Smooth muscle cell (in vitro differentiated cells): ENCODE results near the gene MYCBPAP. TPM values are rescaled to one million over a fixed set of nuclear protein-coding genes. Genes with fewer than 3 reads are reported as not detected.

Source experiments
- DNase-seq: peaks from one replicate; lab custom pipeline; 2025; ENCODE audit not compliant: unreplicated experiment; lab: John Stamatoyannopoulos, UW
- H2AFZ ChIP-seq: fragments of 200-600 bp; sonication (generic); 2 replicates; pipeline ENCODE4 v1.6.0; 2016; ENCODE audit warnings: antibody characterized with exemption, low read depth, mild to moderate bottlenecking
- H3F3A ChIP-seq: fragments of 200-600 bp; sonication (generic); 2 replicates; pipeline ENCODE4 v1.6.0; 2017; ENCODE audit warnings: antibody characterized with exemption, low read depth
- H3K27ac ChIP-seq: fragments of 200-600 bp; sonication (generic); 2 replicates; pipeline ENCODE4 v1.5.1; 2016; ENCODE audit warnings: low read depth, mild to moderate bottlenecking
- H3K27me3 ChIP-seq: fragments of 200-600 bp; sonication (generic); 2 replicates; pipeline ENCODE4 v1.6.1; 2016; ENCODE audit warnings: low read depth, mild to moderate bottlenecking
- H3K36me3 ChIP-seq: fragments of 200-600 bp; sonication (generic); 2 replicates; pipeline ENCODE4 v1.5.1; 2016; ENCODE audit warnings: low read depth
- H3K4me1 ChIP-seq: fragments of 200-600 bp; sonication (generic); 2 replicates; pipeline ENCODE4 v1.5.1; 2016; ENCODE audit warnings: low read depth
- H3K4me2 ChIP-seq: fragments of 200-600 bp; sonication (generic); 2 replicates; pipeline ENCODE4 v1.6.0; 2016; ENCODE audit warnings: mild to moderate bottlenecking
- H3K4me3 ChIP-seq: fragments of 200-600 bp; sonication (generic); 2 replicates; pipeline ENCODE4 v1.5.1; 2016; ENCODE audit warnings: mild to moderate bottlenecking
- H3K79me2 ChIP-seq: fragments of 200-600 bp; sonication (generic); 2 replicates; pipeline ENCODE4 v1.6.0; 2016; ENCODE audit warnings: low read depth, mild to moderate bottlenecking
- H3K9ac ChIP-seq: fragments of 200-600 bp; sonication (generic); 2 replicates; pipeline ENCODE4 v1.6.0; 2016; ENCODE audit warnings: low read depth
- H3K9me3 ChIP-seq: fragments of 200-600 bp; sonication (generic); replicated peaks from 2 replicates; pipeline ENCODE4 v1.5.1; 2016; ENCODE audit warnings: low read depth
- H4K20me1 ChIP-seq: fragments of 200-600 bp; sonication (generic); 2 replicates; pipeline ENCODE4 v1.6.0; 2016; ENCODE audit warnings: low read depth
- WGBS: methylation state at CpG from one replicate; pipeline ENCODE4 v1.1.7; 2016; ENCODE audit warnings: low lambda C conversion rate; 5-methylcytosine and 5-hydroxymethylcytosine counted together
- polyA plus RNA-seq: library from polyadenylated mRNA; unstranded; fragments of >200 nt; fragmentation: Nextera tagmentation; extraction: Ambion mirVana; gene quantifications from 2 replicates; pipeline ENCODE4 v1.2.1, GENCODE V29; 2016
- total RNA-seq: library from RNA; depleted of rRNA; stranded (reverse); fragments of >200 nt; gene quantifications from 2 replicates; pipeline ENCODE4 v1.2.3, GENCODE V29; 2014
- TF ChIP-seq, protein P1 (sequence below): fragments of 200-600 bp; sonication (generic); IDR thresholded peaks from 2 replicates; pipeline ENCODE4 v1.5.1; 2017; ENCODE audit warnings: borderline replicate concordance, mild to moderate bottlenecking, antibody characterized with exemption; ENCODE audit not compliant: insufficient read depth, poor library complexity, severe bottlenecking

Gene MYCBPAP
- total and polyA plus RNA-seq, 2 experiments from 2014 or later = 0.90 to 0.97 TPM

DNA sequence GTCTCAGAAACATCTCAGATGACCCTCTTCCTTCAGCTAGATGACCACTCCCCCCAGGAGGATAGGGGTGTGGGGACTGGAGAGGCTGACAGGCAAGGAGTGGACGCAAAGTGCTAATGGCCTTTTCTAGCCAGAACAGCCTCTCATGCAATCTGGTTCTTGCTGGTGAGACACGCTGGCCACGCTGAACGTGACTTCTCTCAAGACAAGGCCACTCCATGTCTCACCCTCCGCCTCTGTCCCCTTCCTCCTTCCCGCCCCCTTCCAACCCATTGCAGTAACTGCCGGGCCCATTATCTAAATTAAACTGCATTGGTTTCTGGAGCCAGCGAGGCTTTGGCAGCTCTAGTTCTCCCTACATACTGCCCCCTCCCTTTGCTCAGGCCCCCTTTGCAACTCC lies 61.8 kb downstream of the MYCBPAP start:
- Histone ChIP-seq H3F3A (no peaks in the 10 kb centered on the region), H3K27ac (no peak overlapping the region), H2AFZ (no peak overlapping the region), H3K9ac (no peak overlapping the region), H3K4me3 (no peak overlapping the region), H3K79me2 (no peaks in the 10 kb centered on the region), H4K20me1 (no peaks in the 10 kb centered on the region), H3K4me1 (peaks cover 6% of the 10 kb centered on the region), H3K4me2 (no peak overlapping the region), H3K27me3 (peaks cover 9% of the 10 kb centered on the region), H3K36me3 (no peaks in the 10 kb centered on the region), H3K9me3 (no peaks in the 10 kb centered on the region)
- no peak for DNase-seq
- TF ChIP-seq, protein P1, sequence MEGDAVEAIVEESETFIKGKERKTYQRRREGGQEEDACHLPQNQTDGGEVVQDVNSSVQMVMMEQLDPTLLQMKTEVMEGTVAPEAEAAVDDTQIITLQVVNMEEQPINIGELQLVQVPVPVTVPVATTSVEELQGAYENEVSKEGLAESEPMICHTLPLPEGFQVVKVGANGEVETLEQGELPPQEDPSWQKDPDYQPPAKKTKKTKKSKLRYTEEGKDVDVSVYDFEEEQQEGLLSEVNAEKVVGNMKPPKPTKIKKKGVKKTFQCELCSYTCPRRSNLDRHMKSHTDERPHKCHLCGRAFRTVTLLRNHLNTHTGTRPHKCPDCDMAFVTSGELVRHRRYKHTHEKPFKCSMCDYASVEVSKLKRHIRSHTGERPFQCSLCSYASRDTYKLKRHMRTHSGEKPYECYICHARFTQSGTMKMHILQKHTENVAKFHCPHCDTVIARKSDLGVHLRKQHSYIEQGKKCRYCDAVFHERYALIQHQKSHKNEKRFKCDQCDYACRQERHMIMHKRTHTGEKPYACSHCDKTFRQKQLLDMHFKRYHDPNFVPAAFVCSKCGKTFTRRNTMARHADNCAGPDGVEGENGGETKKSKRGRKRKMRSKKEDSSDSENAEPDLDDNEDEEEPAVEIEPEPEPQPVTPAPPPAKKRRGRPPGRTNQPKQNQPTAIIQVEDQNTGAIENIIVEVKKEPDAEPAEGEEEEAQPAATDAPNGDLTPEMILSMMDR = no peak
- 71% methylated on average over 8 of the region's 8 CpGs for WGBS

DNA sequence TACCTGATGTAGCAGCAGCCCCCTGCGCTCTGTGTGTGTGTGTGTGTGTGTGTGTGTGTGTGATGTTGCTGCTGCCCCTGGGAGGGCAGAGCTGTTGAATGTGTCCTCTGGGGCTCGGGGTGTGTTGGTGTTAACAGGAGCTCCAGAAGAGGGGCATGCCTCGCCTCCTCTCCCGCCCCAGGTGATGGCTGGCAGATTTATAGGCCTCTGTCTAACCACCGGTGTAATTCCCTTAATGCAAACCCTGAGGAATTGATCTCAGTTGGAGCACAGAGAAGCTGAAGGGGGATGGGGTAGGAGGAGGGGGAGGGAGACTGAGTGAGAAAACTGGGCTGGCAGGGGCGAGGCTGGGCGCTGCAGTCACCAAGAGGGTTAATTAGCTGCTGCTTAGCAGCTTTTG lies 62.3 kb downstream of the MYCBPAP start:
- no peaks in the 10 kb centered on the region for H4K20me1 ChIP-seq
- no peak overlapping the region for H3K4me2 ChIP-seq
- TF ChIP-seq, protein P1 = no peak
- no peak overlapping the region for H2AFZ ChIP-seq
- H3F3A ChIP-seq = no peaks in the 10 kb centered on the region
- peaks cover 9% of the 10 kb centered on the region for H3K27me3 ChIP-seq
- no peaks in the 10 kb centered on the region for H3K79me2 ChIP-seq
- no peaks in the 10 kb centered on the region for H3K9me3 ChIP-seq
- H3K4me1 ChIP-seq = peaks cover 1% of the 10 kb centered on the region
- no peak overlapping the region for H3K9ac ChIP-seq
- H3K36me3 ChIP-seq = no peaks in the 10 kb centered on the region
- H3K4me3 ChIP-seq = no peak overlapping the region
- no peak for DNase-seq
- 78% methylated on average over 7 of the region's 7 CpGs for WGBS
- no peak overlapping the region for H3K27ac ChIP-seq

DNA sequence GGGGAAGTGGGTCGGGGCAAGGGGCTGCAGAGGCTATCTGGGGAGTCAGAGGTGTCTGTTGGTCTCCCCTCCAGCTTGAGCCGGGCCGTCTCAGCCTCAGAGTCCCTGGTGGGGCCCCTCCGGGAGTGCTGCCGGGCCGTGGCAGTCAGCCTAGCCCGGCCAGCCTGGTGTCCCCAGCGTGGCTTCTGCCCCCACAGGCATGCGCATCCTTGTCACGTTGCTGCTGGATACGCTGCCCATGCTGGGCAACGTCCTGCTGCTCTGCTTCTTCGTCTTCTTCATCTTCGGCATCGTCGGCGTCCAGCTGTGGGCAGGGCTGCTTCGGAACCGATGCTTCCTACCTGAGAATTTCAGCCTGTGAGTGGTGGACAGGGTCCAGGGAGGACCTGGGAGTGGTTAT lies 63.4 kb downstream of the MYCBPAP start:
- TF ChIP-seq, protein P1 = no peak
- Histone ChIP-seq H3F3A (no peaks in the 10 kb centered on the region), H3K9me3 (no peaks in the 10 kb centered on the region), H3K4me2 (no peak overlapping the region), H3K27me3 (peaks cover 3% of the 10 kb centered on the region), H3K4me3 (no peak overlapping the region), H3K36me3 (no peaks in the 10 kb centered on the region), H3K9ac (no peak overlapping the region), H3K27ac (no peak overlapping the region), H3K4me1 (no peaks in the 10 kb centered on the region), H2AFZ (no peak overlapping the region), H4K20me1 (no peaks in the 10 kb centered on the region), H3K79me2 (no peaks in the 10 kb centered on the region)
- WGBS = 91% methylated on average over 19 of the region's 19 CpGs
- DNase-seq = no peak

DNA sequence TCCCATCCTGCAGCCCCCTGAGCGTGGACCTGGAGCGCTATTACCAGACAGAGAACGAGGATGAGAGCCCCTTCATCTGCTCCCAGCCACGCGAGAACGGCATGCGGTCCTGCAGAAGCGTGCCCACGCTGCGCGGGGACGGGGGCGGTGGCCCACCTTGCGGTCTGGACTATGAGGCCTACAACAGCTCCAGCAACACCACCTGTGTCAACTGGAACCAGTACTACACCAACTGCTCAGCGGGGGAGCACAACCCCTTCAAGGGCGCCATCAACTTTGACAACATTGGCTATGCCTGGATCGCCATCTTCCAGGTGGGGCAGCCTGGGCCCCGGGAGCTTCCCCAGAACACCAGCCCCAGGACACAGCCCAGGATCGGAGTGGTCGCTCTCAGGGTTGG lies 64.3 kb downstream of the MYCBPAP start:
- Histone ChIP-seq H3K27me3 (no peaks in the 10 kb centered on the region), H3K27ac (no peak overlapping the region), H3K9ac (no peak overlapping the region), H3K36me3 (no peaks in the 10 kb centered on the region), H3K4me1 (no peaks in the 10 kb centered on the region), H3K4me3 (no peak overlapping the region), H3F3A (no peaks in the 10 kb centered on the region), H3K4me2 (no peak overlapping the region), H2AFZ (no peak overlapping the region), H3K79me2 (no peaks in the 10 kb centered on the region), H3K9me3 (no peaks in the 10 kb centered on the region), H4K20me1 (no peaks in the 10 kb centered on the region)
- WGBS = 97% methylated on average over 20 of the region's 20 CpGs
- DNase-seq = no peak
- TF ChIP-seq, protein P1 = no peak
